GM20000 (cell line): ENCODE results near the gene C11orf86.

Experiments used
- DNase-seq: peaks from one replicate; pipeline ENCODE4 v3.0.0; 2012; ENCODE audit warnings: low spot score
- TF ChIP-seq, protein P1 (sequence below): IDR thresholded peaks from 2 replicates; pipeline ENCODE4 v1.5.1; 2012; ENCODE audit warnings: mild to moderate bottlenecking, control low read depth; ENCODE audit errors: extremely low read depth, missing control alignments

C11orf86 gene

GRCh38 chr11:66967670-66968425, 7.3 kb upstream of the C11orf86 start:
- no peak for DNase-seq
- TF ChIP-seq, protein P1, sequence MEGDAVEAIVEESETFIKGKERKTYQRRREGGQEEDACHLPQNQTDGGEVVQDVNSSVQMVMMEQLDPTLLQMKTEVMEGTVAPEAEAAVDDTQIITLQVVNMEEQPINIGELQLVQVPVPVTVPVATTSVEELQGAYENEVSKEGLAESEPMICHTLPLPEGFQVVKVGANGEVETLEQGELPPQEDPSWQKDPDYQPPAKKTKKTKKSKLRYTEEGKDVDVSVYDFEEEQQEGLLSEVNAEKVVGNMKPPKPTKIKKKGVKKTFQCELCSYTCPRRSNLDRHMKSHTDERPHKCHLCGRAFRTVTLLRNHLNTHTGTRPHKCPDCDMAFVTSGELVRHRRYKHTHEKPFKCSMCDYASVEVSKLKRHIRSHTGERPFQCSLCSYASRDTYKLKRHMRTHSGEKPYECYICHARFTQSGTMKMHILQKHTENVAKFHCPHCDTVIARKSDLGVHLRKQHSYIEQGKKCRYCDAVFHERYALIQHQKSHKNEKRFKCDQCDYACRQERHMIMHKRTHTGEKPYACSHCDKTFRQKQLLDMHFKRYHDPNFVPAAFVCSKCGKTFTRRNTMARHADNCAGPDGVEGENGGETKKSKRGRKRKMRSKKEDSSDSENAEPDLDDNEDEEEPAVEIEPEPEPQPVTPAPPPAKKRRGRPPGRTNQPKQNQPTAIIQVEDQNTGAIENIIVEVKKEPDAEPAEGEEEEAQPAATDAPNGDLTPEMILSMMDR = no peak

DNA sequence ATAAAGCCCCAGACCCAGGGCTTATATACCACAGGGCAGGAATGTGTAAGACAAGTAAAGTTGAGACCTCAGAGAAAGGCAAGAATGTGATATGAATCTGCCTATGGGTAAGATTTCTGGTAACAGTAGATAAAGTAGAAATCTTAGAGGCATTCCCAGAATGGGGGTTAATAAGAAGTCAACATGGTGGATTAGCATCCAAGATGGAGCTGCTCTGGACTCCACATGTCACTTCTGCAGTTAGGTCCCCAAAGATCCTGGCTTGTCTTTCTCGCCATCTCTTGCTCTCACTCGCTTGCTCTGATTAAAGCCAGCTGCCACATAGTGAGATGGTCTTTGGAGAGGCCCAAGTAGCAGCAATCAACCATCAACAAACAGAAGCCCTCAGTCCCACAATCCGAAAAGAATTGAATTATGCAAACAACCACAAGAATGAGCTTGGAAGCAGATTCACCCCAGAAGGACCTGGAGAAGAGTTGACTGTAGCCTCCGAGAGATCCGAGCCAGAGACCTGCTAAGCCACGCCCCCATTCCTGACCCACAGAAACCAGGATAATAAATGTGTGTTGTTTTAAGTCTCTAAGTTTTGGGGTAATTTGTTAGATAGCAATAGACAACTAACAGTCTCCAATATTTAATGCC, 5.4 kb upstream of the C11orf86 start:
- no peak for DNase-seq
- TF ChIP-seq, protein P1 = no peak

DNA sequence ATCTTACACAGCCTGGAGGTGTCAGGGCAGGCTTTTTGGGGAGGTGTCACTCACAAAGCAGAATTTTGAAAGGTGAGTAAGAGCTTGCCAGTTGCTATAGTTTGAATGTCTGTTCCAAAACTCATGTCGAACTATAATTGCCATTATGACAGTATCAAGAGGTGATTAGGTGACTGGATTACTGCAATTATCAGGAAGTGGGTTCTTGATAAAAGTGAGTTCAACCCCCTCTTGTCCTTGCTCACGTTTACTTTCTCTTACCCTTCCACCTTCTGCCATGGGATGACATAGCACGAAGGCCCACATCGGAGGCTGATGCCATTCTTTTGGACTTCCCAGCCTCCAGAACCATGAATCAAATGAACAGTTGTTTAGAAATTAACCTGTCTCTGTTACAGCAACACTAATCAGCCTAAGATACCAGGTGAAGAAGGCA, 4.7 kb upstream of the C11orf86 start:
- DNase-seq = no peak
- TF ChIP-seq, protein P1 = no peak

GRCh38 chr11:66970807-66971442, 4.2 kb upstream of the C11orf86 start:
- TF ChIP-seq, protein P1 = no peak
- no peak for DNase-seq

DNA sequence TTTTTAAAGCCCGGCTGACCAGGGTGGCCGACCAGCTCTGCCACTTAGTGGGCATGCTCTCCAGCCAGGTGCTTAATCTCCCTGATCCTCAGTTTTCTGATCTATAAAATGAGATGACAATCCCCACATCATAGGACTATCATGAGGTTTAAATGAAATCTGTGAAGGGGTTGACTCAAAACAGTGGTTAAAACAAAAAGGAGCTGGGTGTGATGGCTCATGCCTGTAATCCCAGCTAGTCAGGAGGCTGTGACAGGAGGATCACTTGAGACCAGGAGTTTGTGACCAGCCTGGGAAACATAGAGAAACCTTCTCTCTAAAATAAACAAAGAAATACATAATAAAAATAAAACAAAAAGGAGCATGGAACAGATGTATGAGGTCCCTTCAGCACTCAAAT, 3.6 kb upstream of the C11orf86 start:
- DNase-seq = no peak
- TF ChIP-seq, protein P1 = no peak

DNA sequence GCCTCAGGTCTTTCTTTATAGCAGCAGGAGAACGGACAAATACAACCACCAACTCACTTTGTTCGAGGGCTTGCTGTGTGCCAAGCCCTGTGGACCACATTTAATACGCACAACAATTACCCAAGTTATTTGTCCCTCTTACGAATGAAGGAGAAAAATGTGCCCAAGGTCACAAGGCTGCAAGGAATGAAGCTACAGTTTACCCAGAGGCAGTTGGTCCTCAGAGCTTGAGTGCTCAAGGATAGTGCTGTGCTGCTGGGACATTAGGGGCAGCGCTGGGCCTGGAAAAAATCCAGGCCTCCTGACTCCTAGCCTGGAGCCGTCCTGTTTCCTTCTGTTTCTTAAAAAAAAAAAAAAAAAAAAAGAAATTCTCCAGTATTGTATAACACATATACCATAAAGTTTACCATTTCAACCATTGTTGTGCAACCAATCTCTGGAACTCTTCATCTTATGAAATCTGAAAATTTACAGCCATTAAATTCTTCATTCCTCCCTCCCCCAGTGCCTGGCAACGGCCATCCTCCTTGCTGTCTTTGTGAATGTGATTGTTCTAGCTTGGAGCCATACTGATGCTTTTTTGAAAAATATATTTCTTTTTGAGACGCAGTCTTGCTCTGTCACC, 1.0 kb upstream of the C11orf86 start:
- TF ChIP-seq, protein P1 = no peak
- DNase-seq = no peak
